GM23338 (cell line): ENCODE measurements around the gene HSD17B2. TPM values are rescaled to one million over a fixed set of nuclear protein-coding genes. Genes with fewer than 3 reads are reported as not detected.

Source experiments
- ATAC-seq: fragments of 200-7000 bp; cut with Tn5 transposase; 3 replicates; pipeline ENCODE4 v1.9.1; 2020
- DNase-seq: peaks from one replicate; pipeline ENCODE4 v3.0.0-alpha.2; 2015; ENCODE audit warnings: low spot score
- H2AFZ ChIP-seq: fragments of 200-600 bp; sonication (generic); 2 replicates; pipeline ENCODE4 v1.8.0; 2016; ENCODE audit warnings: antibody characterized with exemption, mild to moderate bottlenecking, moderate library complexity
- H3F3A ChIP-seq: fragments of 200-600 bp; sonication (generic); replicated peaks from 2 replicates; pipeline ENCODE4 v1.8.0; 2017; ENCODE audit warnings: antibody characterized with exemption, mixed run types, low read depth
- H3K27ac ChIP-seq: fragments of 200-600 bp; sonication (generic); 2 replicates; pipeline ENCODE4 v1.6.1; 2016; ENCODE audit warnings: low read depth
- H3K27me3 ChIP-seq: fragments of 200-600 bp; sonication (generic); 2 replicates; pipeline ENCODE4 v1.8.0; 2016; ENCODE audit warnings: mild to moderate bottlenecking, mixed run types, moderate library complexity; ENCODE audit not compliant: insufficient read depth
- H3K36me3 ChIP-seq: fragments of 200-600 bp; sonication (generic); 2 replicates; pipeline ENCODE4 v1.8.0; 2016; ENCODE audit warnings: mild to moderate bottlenecking; ENCODE audit not compliant: insufficient read depth
- H3K4me1 ChIP-seq: fragments of 200-600 bp; sonication (generic); 2 replicates; pipeline ENCODE4 v1.8.0; 2016; ENCODE audit warnings: mild to moderate bottlenecking, moderate library complexity; ENCODE audit not compliant: insufficient read depth
- H3K4me2 ChIP-seq: fragments of 200-600 bp; sonication (generic); 2 replicates; pipeline ENCODE4 v1.7.1; 2017; ENCODE audit warnings: mixed run types
- H3K4me3 ChIP-seq: fragments of 200-600 bp; sonication (generic); 2 replicates; pipeline ENCODE4 v1.6.1; 2016; ENCODE audit warnings: mixed run types
- H3K79me2 ChIP-seq: fragments of 200-600 bp; sonication (generic); replicated peaks from 2 replicates; pipeline ENCODE4 v1.8.0; 2017; ENCODE audit warnings: mild to moderate bottlenecking; ENCODE audit not compliant: insufficient read depth
- H3K9me2 ChIP-seq: fragments of 200-600 bp; sonication (generic); 2 replicates; pipeline ENCODE4 v1.8.0; 2017; ENCODE audit not compliant: insufficient read depth
- H4K20me1 ChIP-seq: fragments of 200-600 bp; sonication (generic); replicated peaks from 2 replicates; pipeline ENCODE4 v1.8.0; 2017; ENCODE audit warnings: mild to moderate bottlenecking; ENCODE audit not compliant: insufficient read depth
- H3K27ac Mint-ChIP-seq: 2 replicates; pipeline ENCODE4 v1.8.0; 2020; ENCODE audit warnings: inconsistent platforms, mild to moderate bottlenecking, moderate library complexity, mixed read lengths
- H3K27me3 Mint-ChIP-seq: 3 replicates; pipeline ENCODE4 v1.8.0; 2022; ENCODE audit warnings: low read depth, mild to moderate bottlenecking, moderate library complexity, mixed read lengths, inconsistent platforms; ENCODE audit not compliant: insufficient read depth, poor library complexity
- H3K36me3 Mint-ChIP-seq: 3 replicates; pipeline ENCODE4 v1.8.0; 2021; ENCODE audit warnings: low read depth, mild to moderate bottlenecking, inconsistent platforms, moderate library complexity, mixed read lengths
- H3K4me1 Mint-ChIP-seq: 3 replicates; pipeline ENCODE4 v1.8.0; 2020; ENCODE audit warnings: mild to moderate bottlenecking, inconsistent platforms, mixed read lengths
- H3K4me3 Mint-ChIP-seq: 3 replicates; pipeline ENCODE4 v1.8.0; 2021; ENCODE audit warnings: moderate library complexity, mild to moderate bottlenecking, inconsistent platforms, mixed read lengths
- H3K9me3 Mint-ChIP-seq: 3 replicates; pipeline ENCODE4 v1.8.0; 2020; ENCODE audit warnings: moderate library complexity, mild to moderate bottlenecking, inconsistent platforms, mixed read lengths
- CREB1 ChIP-seq: fragments of 250-450 bp; sonication (Bioruptor Pico); IDR thresholded peaks from 2 replicates; pipeline ENCODE4 v1.5.0; 2020; ENCODE audit warnings: low read depth, mild to moderate bottlenecking, moderate library complexity
- EZH2 ChIP-seq: fragments of 200-600 bp; sonication (generic); IDR thresholded peaks from one replicate; pipeline ENCODE4 v1.8.0; 2017; ENCODE audit warnings: antibody characterized with exemption, mild to moderate bottlenecking, low read depth; ENCODE audit not compliant: unreplicated experiment
- EZH2phosphoT487 ChIP-seq: fragments of 200-600 bp; sonication (generic); IDR thresholded peaks from one replicate; pipeline ENCODE4 v1.8.1; 2018; ENCODE audit warnings: antibody characterized with exemption; ENCODE audit not compliant: unreplicated experiment
- JUNB ChIP-seq: IDR thresholded peaks from one replicate; pipeline ENCODE4 v1.6.1; 2016; ENCODE audit warnings: antibody characterized with exemption; ENCODE audit not compliant: unreplicated experiment
- NANOG ChIP-seq: IDR thresholded peaks from 2 replicates; pipeline ENCODE4 v1.6.1; 2016; ENCODE audit warnings: antibody characterized with exemption, borderline replicate concordance
- POLR2AphosphoS5 ChIP-seq: IDR thresholded peaks from 2 replicates; pipeline ENCODE4 v1.6.1; 2016; ENCODE audit warnings: antibody characterized with exemption, low read depth
- STAT1 ChIP-seq: IDR thresholded peaks from one replicate; pipeline ENCODE4 v1.6.1; 2016; ENCODE audit warnings: antibody characterized with exemption; ENCODE audit not compliant: unreplicated experiment
- ZNF114 ChIP-seq: fragments of 250-450 bp; sonication (Bioruptor Pico); IDR thresholded peaks from 2 replicates; pipeline ENCODE4 v1.5.0; 2020; ENCODE audit warnings: mild to moderate bottlenecking, moderate library complexity
- ZNF331 ChIP-seq: fragments of 250-450 bp; sonication (Bioruptor Pico); IDR thresholded peaks from 2 replicates; pipeline ENCODE4 v1.5.0; 2020; ENCODE audit warnings: low read depth, mild to moderate bottlenecking, moderate library complexity
- polyA plus RNA-seq: library from polyadenylated mRNA; unstranded; fragments of >200 nt; fragmentation: Nextera tagmentation; extraction: Ambion mirVana; gene quantifications from 2 replicates; pipeline ENCODE4 v1.2.1, GENCODE V29; 2016
- total RNA-seq: library from RNA; depleted of rRNA; stranded (reverse); fragments of >200 nt; shearing (Covaris generic); gene quantifications from 2 replicates; pipeline ENCODE4 v1.2.3, GENCODE V29; 2014
- TF ChIP-seq, protein P1 (sequence below), 2 experiments: fragments of 200-600 bp in 1 of 2; sonication (generic) in 1 of 2; conservative IDR thresholded peaks; 2 replicates each; pipeline versions ENCODE4 v1.5.1 to v1.6.1; 2016 to 2017; ENCODE audit warnings: antibody characterized with exemption in 2 of 2, low read depth in 2 of 2, mild to moderate bottlenecking in 2 of 2, moderate library complexity in 1 of 2
- TF ChIP-seq, protein P2 (sequence below): fragments of 250-450 bp; sonication (Bioruptor Pico); IDR thresholded peaks from 2 replicates; pipeline ENCODE4 v1.5.0; 2020; ENCODE audit warnings: mild to moderate bottlenecking, moderate library complexity
- TF ChIP-seq, protein P3 (sequence below): IDR thresholded peaks from 2 replicates; pipeline ENCODE4 v1.6.1; 2016; ENCODE audit warnings: antibody characterized with exemption
- TF ChIP-seq, protein P4 (sequence below): IDR thresholded peaks from one replicate; pipeline ENCODE4 v1.6.1; 2018; ENCODE audit warnings: antibody characterized with exemption; ENCODE audit not compliant: unreplicated experiment

HSD17B2 gene
- total and polyA plus RNA-seq, 2 experiments from 2014 or later: 0.29 TPM; not detected in 1

DNA sequence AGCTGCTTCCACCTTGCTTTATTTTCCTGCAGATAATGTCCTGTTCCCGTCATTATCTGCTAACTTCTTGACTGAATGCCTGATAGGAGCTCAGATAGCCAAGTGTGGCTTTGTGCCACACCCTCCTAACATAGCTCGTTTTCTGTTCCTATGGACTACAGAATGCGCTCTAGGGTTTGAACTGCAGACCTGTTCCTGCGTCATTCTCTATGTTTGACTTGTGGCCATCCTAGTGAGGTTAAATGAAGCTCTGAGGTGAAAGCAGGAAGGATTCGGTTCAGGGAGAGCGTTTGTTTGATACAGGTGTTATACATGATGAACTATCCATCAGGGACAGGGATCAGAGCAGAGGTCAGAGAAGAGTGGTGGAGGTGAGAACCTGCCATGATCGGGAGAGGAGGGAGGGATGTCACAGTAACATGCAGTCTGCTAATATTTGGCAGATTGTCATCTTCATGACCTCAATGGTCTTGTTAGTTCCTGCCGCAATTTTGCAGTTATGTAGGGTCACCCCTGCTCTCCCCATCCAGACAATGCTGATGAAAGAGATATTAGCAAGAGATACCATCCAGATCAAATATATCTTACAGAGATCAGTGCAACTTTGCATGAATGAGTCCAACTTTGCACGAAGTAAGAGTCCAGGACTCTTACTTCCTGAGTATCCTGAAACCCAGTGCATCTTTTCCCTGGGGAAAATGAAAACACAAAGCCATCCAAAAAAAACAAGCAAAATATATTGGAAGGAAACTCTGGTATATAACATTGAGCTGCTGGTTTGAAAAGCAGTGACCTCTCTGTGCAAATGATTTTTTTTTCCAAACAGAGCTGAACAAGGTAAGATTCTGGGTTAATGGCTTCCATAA lies 102.1 kb downstream of the HSD17B2 start:
- Mint-ChIP-seq H3K4me1 (peaks cover 11% of the 10 kb centered on the region), H3K9me3 (peaks cover 13% of the 10 kb centered on the region; the same call in 2 of the 3 replicates), H3K4me3 (no peak overlapping the region), H3K36me3 (peaks cover 34% of the 10 kb centered on the region), H3K27ac (no peak overlapping the region), H3K27me3 (peaks cover 3% of the 10 kb centered on the region)
- Histone ChIP-seq H3K4me1 (peaks cover 5% of the 10 kb centered on the region; the same call in 1 of the 2 replicates), H2AFZ (no peak overlapping the region), H3K4me3 (no peak overlapping the region), H3K27ac (no peak overlapping the region), H3K4me2 (no peak overlapping the region), H3K36me3 (peaks cover 3% of the 10 kb centered on the region; the same call in 1 of the 2 replicates), H4K20me1 (no peaks in the 10 kb centered on the region), H3K79me2 (peaks cover 7% of the 10 kb centered on the region; the same call in 1 of the 2 replicates), H3F3A (no peaks in the 10 kb centered on the region), H3K27me3 (no peaks in the 10 kb centered on the region), H3K9me2 (no peaks in the 10 kb centered on the region)
- ATAC-seq (no peak), DNase-seq (no peak)
- TF ChIP-seq CREB1: no peak
- TF ChIP-seq, protein P1, sequence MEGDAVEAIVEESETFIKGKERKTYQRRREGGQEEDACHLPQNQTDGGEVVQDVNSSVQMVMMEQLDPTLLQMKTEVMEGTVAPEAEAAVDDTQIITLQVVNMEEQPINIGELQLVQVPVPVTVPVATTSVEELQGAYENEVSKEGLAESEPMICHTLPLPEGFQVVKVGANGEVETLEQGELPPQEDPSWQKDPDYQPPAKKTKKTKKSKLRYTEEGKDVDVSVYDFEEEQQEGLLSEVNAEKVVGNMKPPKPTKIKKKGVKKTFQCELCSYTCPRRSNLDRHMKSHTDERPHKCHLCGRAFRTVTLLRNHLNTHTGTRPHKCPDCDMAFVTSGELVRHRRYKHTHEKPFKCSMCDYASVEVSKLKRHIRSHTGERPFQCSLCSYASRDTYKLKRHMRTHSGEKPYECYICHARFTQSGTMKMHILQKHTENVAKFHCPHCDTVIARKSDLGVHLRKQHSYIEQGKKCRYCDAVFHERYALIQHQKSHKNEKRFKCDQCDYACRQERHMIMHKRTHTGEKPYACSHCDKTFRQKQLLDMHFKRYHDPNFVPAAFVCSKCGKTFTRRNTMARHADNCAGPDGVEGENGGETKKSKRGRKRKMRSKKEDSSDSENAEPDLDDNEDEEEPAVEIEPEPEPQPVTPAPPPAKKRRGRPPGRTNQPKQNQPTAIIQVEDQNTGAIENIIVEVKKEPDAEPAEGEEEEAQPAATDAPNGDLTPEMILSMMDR (conservative IDR thresholded peaks at IDR 0.05; ENCODE audit: low read depth in 2 of 2): no peak
- TF ChIP-seq, protein P2, sequence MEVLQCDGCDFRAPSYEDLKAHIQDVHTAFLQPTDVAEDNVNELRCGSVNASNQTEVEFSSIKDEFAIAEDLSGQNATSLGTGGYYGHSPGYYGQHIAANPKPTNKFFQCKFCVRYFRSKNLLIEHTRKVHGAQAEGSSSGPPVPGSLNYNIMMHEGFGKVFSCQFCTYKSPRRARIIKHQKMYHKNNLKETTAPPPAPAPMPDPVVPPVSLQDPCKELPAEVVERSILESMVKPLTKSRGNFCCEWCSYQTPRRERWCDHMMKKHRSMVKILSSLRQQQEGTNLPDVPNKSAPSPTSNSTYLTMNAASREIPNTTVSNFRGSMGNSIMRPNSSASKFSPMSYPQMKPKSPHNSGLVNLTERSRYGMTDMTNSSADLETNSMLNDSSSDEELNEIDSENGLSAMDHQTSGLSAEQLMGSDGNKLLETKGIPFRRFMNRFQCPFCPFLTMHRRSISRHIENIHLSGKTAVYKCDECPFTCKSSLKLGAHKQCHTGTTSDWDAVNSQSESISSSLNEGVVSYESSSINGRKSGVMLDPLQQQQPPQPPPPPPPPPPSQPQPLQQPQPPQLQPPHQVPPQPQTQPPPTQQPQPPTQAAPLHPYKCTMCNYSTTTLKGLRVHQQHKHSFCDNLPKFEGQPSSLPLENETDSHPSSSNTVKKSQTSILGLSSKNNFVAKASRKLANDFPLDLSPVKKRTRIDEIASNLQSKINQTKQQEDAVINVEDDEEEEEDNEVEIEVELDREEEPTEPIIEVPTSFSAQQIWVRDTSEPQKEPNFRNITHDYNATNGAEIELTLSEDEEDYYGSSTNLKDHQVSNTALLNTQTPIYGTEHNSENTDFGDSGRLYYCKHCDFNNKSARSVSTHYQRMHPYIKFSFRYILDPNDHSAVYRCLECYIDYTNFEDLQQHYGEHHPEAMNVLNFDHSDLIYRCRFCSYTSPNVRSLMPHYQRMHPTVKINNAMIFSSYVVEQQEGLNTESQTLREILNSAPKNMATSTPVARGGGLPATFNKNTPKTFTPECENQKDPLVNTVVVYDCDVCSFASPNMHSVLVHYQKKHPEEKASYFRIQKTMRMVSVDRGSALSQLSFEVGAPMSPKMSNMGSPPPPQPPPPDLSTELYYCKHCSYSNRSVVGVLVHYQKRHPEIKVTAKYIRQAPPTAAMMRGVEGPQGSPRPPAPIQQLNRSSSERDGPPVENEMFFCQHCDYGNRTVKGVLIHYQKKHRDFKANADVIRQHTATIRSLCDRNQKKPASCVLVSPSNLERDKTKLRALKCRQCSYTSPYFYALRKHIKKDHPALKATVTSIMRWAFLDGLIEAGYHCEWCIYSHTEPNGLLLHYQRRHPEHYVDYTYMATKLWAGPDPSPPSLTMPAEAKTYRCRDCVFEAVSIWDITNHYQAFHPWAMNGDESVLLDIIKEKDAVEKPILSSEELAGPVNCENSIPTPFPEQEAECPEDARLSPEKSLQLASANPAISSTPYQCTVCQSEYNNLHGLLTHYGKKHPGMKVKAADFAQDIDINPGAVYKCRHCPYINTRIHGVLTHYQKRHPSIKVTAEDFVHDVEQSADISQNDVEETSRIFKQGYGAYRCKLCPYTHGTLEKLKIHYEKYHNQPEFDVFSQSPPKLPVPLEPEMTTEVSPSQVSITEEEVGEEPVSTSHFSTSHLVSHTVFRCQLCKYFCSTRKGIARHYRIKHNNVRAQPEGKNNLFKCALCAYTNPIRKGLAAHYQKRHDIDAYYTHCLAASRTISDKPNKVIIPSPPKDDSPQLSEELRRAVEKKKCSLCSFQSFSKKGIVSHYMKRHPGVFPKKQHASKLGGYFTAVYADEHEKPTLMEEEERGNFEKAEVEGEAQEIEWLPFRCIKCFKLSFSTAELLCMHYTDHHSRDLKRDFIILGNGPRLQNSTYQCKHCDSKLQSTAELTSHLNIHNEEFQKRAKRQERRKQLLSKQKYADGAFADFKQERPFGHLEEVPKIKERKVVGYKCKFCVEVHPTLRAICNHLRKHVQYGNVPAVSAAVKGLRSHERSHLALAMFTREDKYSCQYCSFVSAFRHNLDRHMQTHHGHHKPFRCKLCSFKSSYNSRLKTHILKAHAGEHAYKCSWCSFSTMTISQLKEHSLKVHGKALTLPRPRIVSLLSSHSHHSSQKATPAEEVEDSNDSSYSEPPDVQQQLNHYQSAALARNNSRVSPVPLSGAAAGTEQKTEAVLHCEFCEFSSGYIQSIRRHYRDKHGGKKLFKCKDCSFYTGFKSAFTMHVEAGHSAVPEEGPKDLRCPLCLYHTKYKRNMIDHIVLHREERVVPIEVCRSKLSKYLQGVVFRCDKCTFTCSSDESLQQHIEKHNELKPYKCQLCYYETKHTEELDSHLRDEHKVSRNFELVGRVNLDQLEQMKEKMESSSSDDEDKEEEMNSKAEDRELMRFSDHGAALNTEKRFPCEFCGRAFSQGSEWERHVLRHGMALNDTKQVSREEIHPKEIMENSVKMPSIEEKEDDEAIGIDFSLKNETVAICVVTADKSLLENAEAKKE (CRISPR knock-in tag): no peak
- no peak for TF ChIP-seq EZH2
- no peak for TF ChIP-seq ZNF331 (CRISPR knock-in tag)
- TF ChIP-seq, protein P3, sequence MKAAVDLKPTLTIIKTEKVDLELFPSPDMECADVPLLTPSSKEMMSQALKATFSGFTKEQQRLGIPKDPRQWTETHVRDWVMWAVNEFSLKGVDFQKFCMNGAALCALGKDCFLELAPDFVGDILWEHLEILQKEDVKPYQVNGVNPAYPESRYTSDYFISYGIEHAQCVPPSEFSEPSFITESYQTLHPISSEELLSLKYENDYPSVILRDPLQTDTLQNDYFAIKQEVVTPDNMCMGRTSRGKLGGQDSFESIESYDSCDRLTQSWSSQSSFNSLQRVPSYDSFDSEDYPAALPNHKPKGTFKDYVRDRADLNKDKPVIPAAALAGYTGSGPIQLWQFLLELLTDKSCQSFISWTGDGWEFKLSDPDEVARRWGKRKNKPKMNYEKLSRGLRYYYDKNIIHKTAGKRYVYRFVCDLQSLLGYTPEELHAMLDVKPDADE: no peak
- no peak for TF ChIP-seq EZH2phosphoT487
- TF ChIP-seq ZNF114 (CRISPR knock-in tag): no peak
- TF ChIP-seq NANOG: no peak
- TF ChIP-seq STAT1: no peak
- TF ChIP-seq POLR2AphosphoS5: no peak
- no peak for TF ChIP-seq JUNB
- TF ChIP-seq, protein P4, sequence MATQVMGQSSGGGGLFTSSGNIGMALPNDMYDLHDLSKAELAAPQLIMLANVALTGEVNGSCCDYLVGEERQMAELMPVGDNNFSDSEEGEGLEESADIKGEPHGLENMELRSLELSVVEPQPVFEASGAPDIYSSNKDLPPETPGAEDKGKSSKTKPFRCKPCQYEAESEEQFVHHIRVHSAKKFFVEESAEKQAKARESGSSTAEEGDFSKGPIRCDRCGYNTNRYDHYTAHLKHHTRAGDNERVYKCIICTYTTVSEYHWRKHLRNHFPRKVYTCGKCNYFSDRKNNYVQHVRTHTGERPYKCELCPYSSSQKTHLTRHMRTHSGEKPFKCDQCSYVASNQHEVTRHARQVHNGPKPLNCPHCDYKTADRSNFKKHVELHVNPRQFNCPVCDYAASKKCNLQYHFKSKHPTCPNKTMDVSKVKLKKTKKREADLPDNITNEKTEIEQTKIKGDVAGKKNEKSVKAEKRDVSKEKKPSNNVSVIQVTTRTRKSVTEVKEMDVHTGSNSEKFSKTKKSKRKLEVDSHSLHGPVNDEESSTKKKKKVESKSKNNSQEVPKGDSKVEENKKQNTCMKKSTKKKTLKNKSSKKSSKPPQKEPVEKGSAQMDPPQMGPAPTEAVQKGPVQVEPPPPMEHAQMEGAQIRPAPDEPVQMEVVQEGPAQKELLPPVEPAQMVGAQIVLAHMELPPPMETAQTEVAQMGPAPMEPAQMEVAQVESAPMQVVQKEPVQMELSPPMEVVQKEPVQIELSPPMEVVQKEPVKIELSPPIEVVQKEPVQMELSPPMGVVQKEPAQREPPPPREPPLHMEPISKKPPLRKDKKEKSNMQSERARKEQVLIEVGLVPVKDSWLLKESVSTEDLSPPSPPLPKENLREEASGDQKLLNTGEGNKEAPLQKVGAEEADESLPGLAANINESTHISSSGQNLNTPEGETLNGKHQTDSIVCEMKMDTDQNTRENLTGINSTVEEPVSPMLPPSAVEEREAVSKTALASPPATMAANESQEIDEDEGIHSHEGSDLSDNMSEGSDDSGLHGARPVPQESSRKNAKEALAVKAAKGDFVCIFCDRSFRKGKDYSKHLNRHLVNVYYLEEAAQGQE: no peak
